Measurements from ENCODE around the gene ADRA2C.

Gene ADRA2C

DNA sequence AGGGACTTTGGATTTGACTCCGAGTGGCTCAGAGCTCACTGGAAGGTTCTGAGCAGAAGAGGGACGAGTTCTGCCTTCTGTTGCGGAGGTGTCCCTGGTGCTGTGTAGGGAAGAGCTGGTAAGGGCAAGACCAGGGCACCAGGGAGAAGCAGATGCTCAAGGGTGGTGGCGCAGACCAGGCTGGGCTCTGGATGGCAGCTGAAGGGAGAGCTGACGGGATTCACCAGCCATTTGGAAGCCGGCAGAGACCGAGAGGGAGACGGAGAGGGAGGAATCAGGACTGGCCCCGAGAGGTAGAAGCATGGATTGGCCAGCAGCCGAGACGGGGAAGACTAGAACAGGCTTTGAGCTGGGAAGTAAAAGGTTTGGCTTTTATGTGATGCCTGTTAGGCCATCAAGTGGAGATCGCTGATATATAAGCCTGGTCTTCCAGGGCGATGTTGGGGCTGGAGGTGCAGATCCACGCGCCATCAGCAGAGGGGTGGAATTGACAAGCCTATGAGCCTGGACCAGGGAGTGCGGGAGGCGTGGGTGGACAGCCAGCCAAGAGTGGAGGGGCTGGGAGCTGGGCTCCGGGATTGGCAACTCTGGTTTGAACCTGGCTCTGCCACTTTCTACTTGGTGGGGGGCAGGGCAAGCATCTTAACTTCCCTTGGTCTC, 43.4 kb downstream of the ADRA2C start:
- Histone ChIP-seq H3K27me3 (ENCODE audit: low read depth, low read length) (peaks cover 5% of the 10 kb centered on the region; the same call in 1 of the 2 replicates), H3K4me3 (ENCODE audit: low read length) (no peak overlapping the region), H3K79me2 (ENCODE audit: low read length) (no peaks in the 10 kb centered on the region)

DNA sequence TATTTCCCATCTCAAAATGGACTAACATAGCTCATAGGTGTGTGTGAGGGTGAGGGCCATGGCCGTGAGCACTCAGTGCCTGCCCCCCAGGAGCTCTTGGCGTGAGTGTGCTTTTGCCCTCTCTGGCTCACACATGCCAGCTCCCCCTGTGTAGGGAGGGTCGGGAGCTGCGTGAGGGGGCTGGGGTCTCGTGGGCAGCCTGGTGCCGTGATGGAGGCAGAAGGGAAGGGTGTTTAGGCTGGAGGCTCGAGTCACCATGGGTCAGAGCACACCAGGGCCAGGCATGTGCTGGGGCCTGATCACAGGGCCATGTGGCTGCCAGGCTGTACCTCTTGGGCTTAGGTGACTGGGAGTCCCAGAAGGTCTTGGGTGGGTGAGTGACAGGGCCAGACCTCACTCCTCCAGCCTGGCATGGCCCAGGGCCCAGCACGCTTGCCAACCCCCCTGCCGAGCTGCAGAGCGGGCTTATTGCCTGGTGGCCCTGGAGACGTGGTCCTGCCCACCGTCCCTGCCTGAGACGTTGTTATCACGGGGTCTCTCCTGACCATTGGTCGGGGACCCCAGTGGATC, 44.0 kb downstream of the ADRA2C start:
- Histone ChIP-seq H3K9me3 (ENCODE audit: insufficient read depth, low read length) (no peaks in the 10 kb centered on the region), H4K20me1 (ENCODE audit: insufficient read depth, low read length) (no peaks in the 10 kb centered on the region), H3K36me3 (replicated peaks; ENCODE audit: low read depth, low read length) (no peaks in the 10 kb centered on the region), H3K4me2 (ENCODE audit: low read length) (no peak overlapping the region), H2AFZ (ENCODE audit: low read depth, low read length) (no peak overlapping the region), H3K27ac (ENCODE audit: low read length) (no peak overlapping the region), H3K4me1 (ENCODE audit: low read length) (no peaks in the 10 kb centered on the region), H3K9ac (ENCODE audit: low read length) (no peak overlapping the region), H3K79me2 (ENCODE audit: low read length) (no peaks in the 10 kb centered on the region), H3K27me3 (ENCODE audit: low read depth, low read length) (peaks cover 5% of the 10 kb centered on the region; the same call in 1 of the 2 replicates), H3K4me3 (ENCODE audit: low read length) (no peak overlapping the region)
- no peak for TF ChIP-seq EZH2phosphoT487 (IDR thresholded peaks at IDR 0.05; ENCODE audit: low read depth)
- TF ChIP-seq, protein P1, sequence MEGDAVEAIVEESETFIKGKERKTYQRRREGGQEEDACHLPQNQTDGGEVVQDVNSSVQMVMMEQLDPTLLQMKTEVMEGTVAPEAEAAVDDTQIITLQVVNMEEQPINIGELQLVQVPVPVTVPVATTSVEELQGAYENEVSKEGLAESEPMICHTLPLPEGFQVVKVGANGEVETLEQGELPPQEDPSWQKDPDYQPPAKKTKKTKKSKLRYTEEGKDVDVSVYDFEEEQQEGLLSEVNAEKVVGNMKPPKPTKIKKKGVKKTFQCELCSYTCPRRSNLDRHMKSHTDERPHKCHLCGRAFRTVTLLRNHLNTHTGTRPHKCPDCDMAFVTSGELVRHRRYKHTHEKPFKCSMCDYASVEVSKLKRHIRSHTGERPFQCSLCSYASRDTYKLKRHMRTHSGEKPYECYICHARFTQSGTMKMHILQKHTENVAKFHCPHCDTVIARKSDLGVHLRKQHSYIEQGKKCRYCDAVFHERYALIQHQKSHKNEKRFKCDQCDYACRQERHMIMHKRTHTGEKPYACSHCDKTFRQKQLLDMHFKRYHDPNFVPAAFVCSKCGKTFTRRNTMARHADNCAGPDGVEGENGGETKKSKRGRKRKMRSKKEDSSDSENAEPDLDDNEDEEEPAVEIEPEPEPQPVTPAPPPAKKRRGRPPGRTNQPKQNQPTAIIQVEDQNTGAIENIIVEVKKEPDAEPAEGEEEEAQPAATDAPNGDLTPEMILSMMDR (IDR thresholded peaks at IDR 0.05; ENCODE audit: low read depth, low read length): no peak

More for the DNA sequence above, 43.4 kb downstream of the ADRA2C start:
- H4K20me1 ChIP-seq (ENCODE audit: insufficient read depth, low read length): no peaks in the 10 kb centered on the region
- H3K9ac ChIP-seq (ENCODE audit: low read length): no peak overlapping the region
- no peak overlapping the region for H3K27ac ChIP-seq (ENCODE audit: low read length)
- H3K9me3 ChIP-seq (ENCODE audit: insufficient read depth, low read length): no peaks in the 10 kb centered on the region
- H3K4me1 ChIP-seq (ENCODE audit: low read length): no peaks in the 10 kb centered on the region
- no peaks in the 10 kb centered on the region for H3K36me3 ChIP-seq (replicated peaks; ENCODE audit: low read depth, low read length)
- no peak overlapping the region for H2AFZ ChIP-seq (ENCODE audit: low read depth, low read length)
- TF ChIP-seq, protein P1 (IDR thresholded peaks at IDR 0.05; ENCODE audit: low read depth, low read length): no peak
- TF ChIP-seq EZH2phosphoT487 (IDR thresholded peaks at IDR 0.05; ENCODE audit: low read depth): no peak
- no peak overlapping the region for H3K4me2 ChIP-seq (ENCODE audit: low read length)

DNA sequence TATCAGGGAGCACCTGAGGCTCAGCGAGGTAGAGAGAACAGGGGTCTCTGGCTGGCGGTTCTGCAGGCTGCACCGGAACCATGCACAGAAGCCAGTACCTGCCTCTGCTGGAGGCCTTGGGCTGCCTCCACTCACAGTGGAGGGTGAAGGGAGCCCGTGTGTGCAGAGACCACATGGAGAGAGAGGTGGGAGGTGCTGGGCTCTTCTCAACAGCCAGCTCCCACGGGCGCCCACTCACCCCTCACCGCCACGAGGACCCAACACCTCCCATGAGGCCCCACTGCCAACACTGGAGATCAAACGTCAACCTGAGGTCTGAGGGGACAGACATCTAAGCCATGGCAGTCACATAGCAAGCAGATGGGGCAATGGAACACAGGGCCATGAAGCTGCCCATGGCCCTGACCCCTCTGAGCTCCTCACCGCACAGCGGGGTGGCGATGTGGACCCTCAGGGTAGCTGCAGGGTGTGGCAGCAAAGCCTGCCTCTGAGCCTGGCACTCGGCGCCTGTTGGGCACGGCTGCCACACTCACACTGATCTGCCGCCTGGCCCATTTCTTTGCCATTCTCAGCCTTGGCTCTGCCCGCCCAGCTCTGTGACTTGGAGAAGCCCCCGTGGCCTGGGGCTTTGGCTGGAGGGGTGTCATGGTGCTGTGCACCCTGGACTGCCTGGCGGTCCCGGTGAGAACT, 44.8 kb downstream of the ADRA2C start:
- no peaks in the 10 kb centered on the region for H3K9me3 ChIP-seq (ENCODE audit: insufficient read depth, low read length)
- no peaks in the 10 kb centered on the region for H4K20me1 ChIP-seq (ENCODE audit: insufficient read depth, low read length)
- no peak overlapping the region for H3K4me3 ChIP-seq (ENCODE audit: low read length)
- no peak overlapping the region for H3K27ac ChIP-seq (ENCODE audit: low read length)
- no peaks in the 10 kb centered on the region for H3K4me1 ChIP-seq (ENCODE audit: low read length)
- TF ChIP-seq, protein P1 (IDR thresholded peaks at IDR 0.05; ENCODE audit: low read depth, low read length): no peak
- TF ChIP-seq EZH2phosphoT487 (IDR thresholded peaks at IDR 0.05; ENCODE audit: low read depth): no peak
- peaks cover 5% of the 10 kb centered on the region; the same call in 1 of the 2 replicates for H3K27me3 ChIP-seq (ENCODE audit: low read depth, low read length)
- H3K9ac ChIP-seq (ENCODE audit: low read length): no peak overlapping the region
- no peaks in the 10 kb centered on the region for H3K36me3 ChIP-seq (replicated peaks; ENCODE audit: low read depth, low read length)
- H2AFZ ChIP-seq (ENCODE audit: low read depth, low read length): no peak overlapping the region
- no peak overlapping the region for H3K4me2 ChIP-seq (ENCODE audit: low read length)
- no peaks in the 10 kb centered on the region for H3K79me2 ChIP-seq (ENCODE audit: low read length)

DNA sequence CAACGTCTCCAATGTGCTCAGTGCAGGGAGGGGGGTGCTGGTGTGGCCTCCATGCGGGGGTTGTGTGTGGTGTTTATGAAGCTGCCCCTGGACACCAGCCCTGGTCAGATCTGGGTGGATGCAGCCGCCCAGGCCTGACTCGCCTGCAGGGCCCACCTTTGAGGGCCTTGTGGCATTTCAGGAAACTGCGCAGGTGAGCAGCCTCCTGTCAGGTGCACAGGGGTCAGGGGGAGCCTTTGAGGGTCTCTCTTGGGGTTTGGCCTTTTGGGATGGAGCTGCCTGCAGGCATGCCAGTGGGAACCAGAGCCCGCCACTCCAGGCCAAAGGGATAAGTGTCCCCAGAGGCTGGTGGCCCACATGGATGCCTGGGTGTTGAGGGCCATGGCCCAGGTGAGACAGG, 45.4 kb downstream of the ADRA2C start:
- H3K9me3 ChIP-seq (ENCODE audit: insufficient read depth, low read length): no peaks in the 10 kb centered on the region
- no peaks in the 10 kb centered on the region for H3K79me2 ChIP-seq (ENCODE audit: low read length)
- no peak overlapping the region for H3K4me2 ChIP-seq (ENCODE audit: low read length)
- no peak overlapping the region for H3K9ac ChIP-seq (ENCODE audit: low read length)
- no peaks in the 10 kb centered on the region for H3K36me3 ChIP-seq (replicated peaks; ENCODE audit: low read depth, low read length)
- H3K4me1 ChIP-seq (ENCODE audit: low read length): no peaks in the 10 kb centered on the region
- no peaks in the 10 kb centered on the region for H4K20me1 ChIP-seq (ENCODE audit: insufficient read depth, low read length)
- H3K27ac ChIP-seq (ENCODE audit: low read length): no peak overlapping the region
- H3K4me3 ChIP-seq (ENCODE audit: low read length): no peak overlapping the region
- H2AFZ ChIP-seq (ENCODE audit: low read depth, low read length): no peak overlapping the region
- peaks cover 5% of the 10 kb centered on the region; the same call in 1 of the 2 replicates for H3K27me3 ChIP-seq (ENCODE audit: low read depth, low read length)
- no peak for TF ChIP-seq EZH2phosphoT487 (IDR thresholded peaks at IDR 0.05; ENCODE audit: low read depth)
- TF ChIP-seq, protein P1 (IDR thresholded peaks at IDR 0.05; ENCODE audit: low read depth, low read length): no peak
